DOHH2 (cell line): ENCODE measurements around the gene WDFY2.

Experiments
- CTCF ChIP-seq: fragments of 200-600 bp; sonication (generic); IDR thresholded peaks from one replicate; pipeline ENCODE4 v1.5.1; 2014; ENCODE audit warnings: antibody characterized with exemption, mild to moderate bottlenecking, low read depth, low read length; ENCODE audit not compliant: poor library complexity, severe bottlenecking
- EZH2phosphoT487 ChIP-seq: fragments of 200-600 bp; sonication (generic); IDR thresholded peaks from 2 replicates; pipeline ENCODE4 v1.6.1; 2017; ENCODE audit warnings: borderline replicate concordance, mild to moderate bottlenecking, antibody characterized with exemption, low read length, moderate library complexity, mixed read lengths

- TF ChIP-seq CTCF (no peak), EZH2phosphoT487 (no peak)
These were observed 135.1 kb downstream of the WDFY2 start for GRCh38 chr13:51719394-51719793.
